Ovary (tissue), 9 donors: ENCODE data around the gene ANGPTL1. TPM values are rescaled to one million over a fixed set of nuclear protein-coding genes. Genes with fewer than 3 reads are reported as not detected.

Source experiments
- DNase-seq, 5 donors: peaks; one replicate each; pipeline ENCODE4 v3.0.0-alpha.2; 2019 to 2020
- H3K27ac ChIP-seq, 2 donors: fragments of 200-600 bp; one replicate each; pipeline versions ENCODE4 v1.5.1 to v1.8.0; 2019 to 2022
- H3K27me3 ChIP-seq: fragments of 200-600 bp; one replicate; pipeline ENCODE4 v1.8.0; 2022
- H3K36me3 ChIP-seq: fragments of 200-600 bp; sonication (generic); one replicate; pipeline ENCODE4 v1.5.1; 2019
- H3K4me1 ChIP-seq: one replicate; pipeline ENCODE4 v1.8.1; 2013; ENCODE audit warnings: mild to moderate bottlenecking, moderate library complexity; ENCODE audit not compliant: insufficient read depth
- H3K4me3 ChIP-seq: fragments of 200-600 bp; sonication (generic); one replicate; pipeline ENCODE4 v1.5.1; 2017
- H3K9me3 ChIP-seq, 2 donors: fragments of 200-600 bp in 1 of 2; sonication (generic) in 1 of 2; one replicate each; pipeline versions ENCODE4 v1.5.1 to v1.8.1; 2013 to 2019; ENCODE audit warnings: mild to moderate bottlenecking in 1 of 2, moderate library complexity in 1 of 2
- CTCF ChIP-seq, 3 donors: fragments of 450-650 bp in 2 of 3; fragments of 200-600 bp in 1 of 3; IDR thresholded peaks; one replicate each; pipeline versions ENCODE4 v1.5.1 to v1.8.0; 2016 to 2022; ENCODE audit warnings: antibody characterized with exemption in 3 of 3, mild to moderate bottlenecking in 1 of 3
- EP300 ChIP-seq: sonication (generic); formaldehyde crosslinking; IDR thresholded peaks from one replicate; pipeline ENCODE4 v1.6.1; 2017; ENCODE audit warnings: antibody characterized with exemption
- POLR2A ChIP-seq: fragments of 450-650 bp; IDR thresholded peaks from one replicate; pipeline ENCODE4 v1.6.1; 2017; ENCODE audit warnings: antibody characterized with exemption, mild to moderate bottlenecking, moderate library complexity
- WGBS, 3 donors: extraction: QIAGEN DNeasy Blood & Tissue Kit in 1 of 3; methylation state at CpG; one replicate each; pipeline versions ENCODE4 v1.1.5 to v1.1.7; 2013 to 2017; 5-methylcytosine and 5-hydroxymethylcytosine counted together
- intact Hi-C, 4 donors: fragments of 100-400 bp; cut with DNase I; formaldehyde crosslinking; loops; one replicate each; pipeline versions ENCODE4 v1.11.0 to v1.15.1; 2022 to 2023
- polyA plus RNA-seq, 2 donors: library from polyadenylated mRNA; stranded (reverse); fragments of 200-250 nt in 1 of 2; fragments of 350-450 nt in 1 of 2; fragmentation: Illumina TruSeq in 1 of 2; extraction: RNeasy Lipid Tissue Mini Kit (QIAGEN cat#74804) in 1 of 2; gene quantifications; one replicate each; pipeline ENCODE4 v1.2.3, GENCODE V29; 2013 to 2014
- total RNA-seq, 7 donors: library from RNA; depleted of rRNA in 2 of 7; stranded (reverse); fragments of >200 nt in 2 of 7; fragmentation: NEBNext Ultra II Directional in 3 of 7; extraction: Animal tissue kit (Norgen Biotek cat#: 25700) in 3 of 7; gene quantifications; one replicate each; pipeline versions ENCODE4 v1.1.0 to v1.2.4, GENCODE V29; 2016 to 2023
- donor health status: DM: no; HTN: no; CAD: no; lungs with moderate emphysema.
- donor health status: DM: no; HTN: no; CAD: no.
- donor health status: Bipolar disorder and iron deficiency.
- donor health status: DM: yes; HTN: yes; CAD: no.
- donor health status: DM: no; HTN: no; CAD: no.
- donor health status: DM: yes; HTN: yes; CAD: no.

ANGPTL1 gene
- total and polyA plus RNA-seq, 9 donors, result 21.9 to 165 (median 65.7) TPM

- Histone ChIP-seq H3K4me3 (no peak overlapping the region), H3K27ac (no peak overlapping the region), H3K4me1 (peaks cover 2% of the 10 kb centered on the region), H3K9me3 (no peaks in the 10 kb centered on the region), H3K36me3 (no peaks in the 10 kb centered on the region), H3K27me3 (no peaks in the 10 kb centered on the region)
- intact Hi-C loops, result no loop called here
- no peak for DNase-seq
- TF ChIP-seq POLR2A (no peak), EP300 (no peak), CTCF (IDR thresholded peaks at IDR 0.05) (no peak)
- 86 to 94% (median 92%) methylated on average over 2 of the region's 2 CpGs for WGBS, 3 donors
Measured at GRCh38 chr1:178874966-178875365, 4.1 kb upstream of the ANGPTL1 start.

DNA sequence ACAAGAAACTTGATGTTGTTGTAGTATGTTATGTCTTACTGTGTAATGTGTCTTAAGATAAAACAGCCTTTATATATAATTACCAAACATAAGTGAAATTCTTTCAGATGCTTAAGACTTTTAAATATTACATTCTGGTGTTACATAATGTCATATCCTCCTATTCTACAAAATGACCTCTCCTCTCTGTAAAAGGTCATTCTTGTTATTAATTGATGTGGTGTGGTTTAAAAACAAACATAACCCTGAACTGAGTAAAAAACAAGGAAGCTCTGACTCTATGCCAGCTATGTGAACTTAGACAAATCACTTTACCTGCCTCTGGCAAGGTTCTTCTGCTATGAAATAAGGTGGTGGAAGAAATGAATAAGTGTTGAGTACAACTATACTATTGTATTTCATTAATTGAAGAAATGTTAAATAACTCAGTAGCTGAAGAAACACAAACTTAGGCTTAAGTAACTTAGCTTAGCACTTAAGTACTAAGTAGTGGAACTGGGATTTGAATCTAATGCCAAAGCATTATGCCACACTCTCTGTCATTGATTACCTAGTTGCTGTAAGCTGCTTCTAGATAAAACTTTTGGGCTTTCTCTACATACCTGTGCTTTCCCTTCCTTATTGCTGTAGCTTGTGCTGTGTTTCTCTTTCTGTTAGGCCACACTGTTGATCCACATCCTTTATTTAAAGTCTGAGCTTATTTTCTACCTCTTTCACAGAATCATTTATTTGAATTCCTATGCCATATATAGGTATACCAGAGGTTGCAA, 859 bp upstream of the ANGPTL1 start:
- no peaks in the 10 kb centered on the region for H3K36me3 ChIP-seq
- H3K27ac ChIP-seq, result peak overlapping the region in 1 of 2 donors; percentile 56
- H3K4me3 ChIP-seq, result peak overlapping the region; percentile 20
- H3K27me3 ChIP-seq, result no peaks in the 10 kb centered on the region
- no peaks in the 10 kb centered on the region for H3K9me3 ChIP-seq
- TF ChIP-seq EP300 (no peak), CTCF (IDR thresholded peaks at IDR 0.05) (no peak), POLR2A (no peak)
- no peak for DNase-seq
- intact Hi-C loops, result no loop called here
- peaks cover 2% of the 10 kb centered on the region for H3K4me1 ChIP-seq

DNA sequence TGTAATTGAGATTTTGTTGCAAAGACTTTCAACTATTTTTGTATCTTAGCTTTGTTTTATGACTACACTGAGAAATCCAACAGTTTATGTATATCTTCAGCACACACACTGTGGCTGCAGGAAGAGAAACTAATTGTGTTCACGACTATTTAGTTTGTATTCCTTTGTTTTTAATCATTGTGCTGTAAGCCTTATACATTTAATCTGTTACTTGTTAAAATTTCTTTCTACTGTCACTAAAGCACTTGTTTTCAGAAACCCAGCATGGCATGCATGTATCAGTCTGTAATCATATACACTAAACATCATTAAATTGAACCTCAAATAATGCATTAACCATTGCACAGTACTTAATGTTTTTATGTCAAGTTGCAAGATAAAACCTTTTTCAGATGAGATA, 656 bp downstream of the ANGPTL1 start:
- 22 to 42% (median 26%) methylated on average over 1 of the region's 1 CpG for WGBS, 3 donors
- intact Hi-C loops, result no loop called here
- H3K27me3 ChIP-seq, result no peaks in the 10 kb centered on the region
- no peaks in the 10 kb centered on the region for H3K9me3 ChIP-seq
- no peaks in the 10 kb centered on the region for H3K36me3 ChIP-seq
- DNase-seq, result no peak
- H3K4me3 ChIP-seq, result peak overlapping the region; percentile 35
- TF ChIP-seq EP300 (no peak), CTCF (IDR thresholded peaks at IDR 0.05) (no peak), POLR2A (no peak)
- peaks cover 3% of the 10 kb centered on the region for H3K4me1 ChIP-seq
- H3K27ac ChIP-seq, result no peak overlapping the region

GRCh38 chr1:178869119-178869697, 1.7 kb downstream of the ANGPTL1 start:
- DNase-seq, result no peak
- H3K27ac ChIP-seq, result peak overlapping the region in 1 of 2 donors; percentile 73
- peak overlapping the region; percentile 35 for H3K4me3 ChIP-seq
- intact Hi-C loops, result loop anchor here in 3 of 4 donors (5.0 to 10.0 kb wide), 2 partner anchors 63 to 66 kb away; no protein-coding TSS in a partner anchor
- H3K9me3 ChIP-seq, result no peaks in the 10 kb centered on the region
- 26 to 39% (median 38%) methylated on average over 3 of the region's 3 CpGs for WGBS, 3 donors
- H3K36me3 ChIP-seq, result no peaks in the 10 kb centered on the region
- H3K27me3 ChIP-seq, result no peaks in the 10 kb centered on the region
- TF ChIP-seq EP300 (no peak), POLR2A (no peak), CTCF (IDR thresholded peaks at IDR 0.05) (no peak)
- H3K4me1 ChIP-seq, result peaks cover 5% of the 10 kb centered on the region
